TTC549 (cell line): Measurements from ENCODE around the gene SMCO4.
"Not testable (repeated sequence)": the region's sequence is repeated elsewhere in the genome, so short reads cannot be mapped to it uniquely, and the experiment has no call there.

Experiments
- FAIRE-seq: peaks from 2 replicates; lab custom pipeline; 2012; peaks lifted over from hg19 to GRCh38; lab: Jason Lieb, UNC

The SMCO4 gene

GRCh38 chr11:93560199-93560932 lies 17.2 kb upstream of the SMCO4 start:
- FAIRE-seq, result no peak

GRCh38 chr11:93559681-93560080 lies 16.5 kb upstream of the SMCO4 start:
- no peak for FAIRE-seq

- no peak for FAIRE-seq
Measured at GRCh38 chr11:93552874-93553273, 9.7 kb upstream of the SMCO4 start.

GRCh38 chr11:93549976-93550375 lies 6.8 kb upstream of the SMCO4 start:
- no peak for FAIRE-seq

GRCh38 chr11:93548679-93549319 lies 5.6 kb upstream of the SMCO4 start:
- FAIRE-seq, result no peak

- FAIRE-seq, result no peak
Measured at GRCh38 chr11:93547773-93548172, 4.6 kb upstream of the SMCO4 start.

GRCh38 chr11:93547028-93547427 lies 3.8 kb upstream of the SMCO4 start:
- no peak for FAIRE-seq

GRCh38 chr11:93545566-93545965 lies 2.4 kb upstream of the SMCO4 start:
- FAIRE-seq, result no peak

- FAIRE-seq, result no peak
Measured at GRCh38 chr11:93542811-93543229, 371 bp downstream of the SMCO4 start.

GRCh38 chr11:93541884-93542810 lies 1.0 kb downstream of the SMCO4 start:
- no peak for FAIRE-seq

- FAIRE-seq, result no peak
Measured at GRCh38 chr11:93540896-93541553, 2.2 kb downstream of the SMCO4 start.

- no peak for FAIRE-seq
Measured at GRCh38 chr11:93540337-93540736, 2.9 kb downstream of the SMCO4 start.

GRCh38 chr11:93537767-93538261 lies 5.4 kb downstream of the SMCO4 start:
- no peak for FAIRE-seq

GRCh38 chr11:93537049-93537448 lies 6.1 kb downstream of the SMCO4 start:
- no peak for FAIRE-seq

GRCh38 chr11:93536101-93536861 lies 6.9 kb downstream of the SMCO4 start:
- FAIRE-seq, result no peak

GRCh38 chr11:93535578-93535977 lies 7.6 kb downstream of the SMCO4 start:
- FAIRE-seq, result not testable (repeated sequence)

GRCh38 chr11:93532806-93533205 lies 10.4 kb downstream of the SMCO4 start:
- no peak for FAIRE-seq

- no peak for FAIRE-seq
Measured at GRCh38 chr11:93532281-93532789, 10.9 kb downstream of the SMCO4 start.

- FAIRE-seq, result no peak
Measured at GRCh38 chr11:93530468-93530826, 12.7 kb downstream of the SMCO4 start.

- no peak for FAIRE-seq
Measured at GRCh38 chr11:93529707-93530467, 13.3 kb downstream of the SMCO4 start.
